Panc1 (cell line): Measurements from ENCODE around the gene TEX51. TPM values are rescaled to one million over a fixed set of nuclear protein-coding genes. Genes with fewer than 3 reads are reported as not detected.

ENCODE experiments used
- ATAC-seq: fragments of 200-7000 bp; cut with Tn5 transposase; 2 replicates; pipeline ENCODE4 v1.9.1; 2020; ENCODE audit warnings: mild to moderate bottlenecking, moderate library complexity
- BruUV-seq: library from RNA; stranded (reverse); fragments of 400-500 nt; replicated peaks from 2 replicates; lab custom pipeline; 2021; lab: Mats Ljungman, UMichigan
- CTCF ChIA-PET: fragments of 300-600 bp; sonication (Branson Sonifier 250); formaldehyde crosslinking; loops from one replicate; lab custom pipeline; 2022; ENCODE audit warnings: antibody characterized with exemption; lab: Charles Lee
- POLR2A ChIA-PET: fragments of 300-600 bp; sonication (Branson Sonifier 250); formaldehyde crosslinking; loops from one replicate; lab custom pipeline; 2022; ENCODE audit warnings: antibody characterized with exemption; lab: Charles Lee
- DNase-seq: peaks from one replicate; pipeline ENCODE4 v3.0.0-alpha.2; 2010; ENCODE audit warnings: low read depth, low spot score
- H3K27ac ChIP-seq: 2 replicates; pipeline ENCODE4 v1.5.1; 2011; ENCODE audit warnings: mild to moderate bottlenecking, low read length, inconsistent platforms
- H3K27me3 ChIP-seq: fragments of 200-500 bp; sonication (Bioruptor generic); 2 replicates; pipeline ENCODE4 v1.6.0; 2014; ENCODE audit warnings: low read length, inconsistent platforms; ENCODE audit not compliant: control insufficient read depth, insufficient read depth
- H3K36me3 ChIP-seq: fragments of 200-500 bp; sonication (Bioruptor generic); 2 replicates; pipeline ENCODE4 v1.5.1; 2014; ENCODE audit warnings: inconsistent platforms, mild to moderate bottlenecking, low read length, moderate library complexity; ENCODE audit not compliant: control insufficient read depth, insufficient read depth
- H3K4me1 ChIP-seq: 2 replicates; pipeline ENCODE4 v1.5.1; 2011; ENCODE audit warnings: inconsistent platforms, mild to moderate bottlenecking, low read length, moderate library complexity; ENCODE audit not compliant: control insufficient read depth, insufficient read depth
- H3K4me3 ChIP-seq, 2 experiments: 2 replicates each; pipeline ENCODE4 v1.5.1; 2011 to 2012; ENCODE audit warnings: low read depth in 2 of 2, low read length in 2 of 2, mild to moderate bottlenecking in 2 of 2, inconsistent platforms in 1 of 2, moderate library complexity in 1 of 2
- H3K9me3 ChIP-seq: fragments of 200-500 bp; sonication (Bioruptor generic); 2 replicates; pipeline ENCODE4 v1.5.1; 2014; ENCODE audit warnings: low read depth, mild to moderate bottlenecking, inconsistent platforms, low read length, moderate library complexity; ENCODE audit not compliant: control insufficient read depth, insufficient read depth
- POLR2AphosphoS5 ChIP-seq: IDR thresholded peaks from 2 replicates; pipeline ENCODE4 v1.6.1; 2012; ENCODE audit warnings: mild to moderate bottlenecking, low read depth, low read length, moderate library complexity
- REST ChIP-seq, 2 experiments: IDR thresholded peaks; 2 replicates each; pipeline ENCODE4 v1.6.1; 2011 to 2012; ENCODE audit warnings: low read depth in 2 of 2, control low read depth in 1 of 2, low read length in 1 of 2, mild to moderate bottlenecking in 1 of 2, moderate library complexity in 1 of 2; ENCODE audit not compliant: insufficient read depth in 1 of 2
- SIN3A ChIP-seq: IDR thresholded peaks from 2 replicates; pipeline ENCODE4 v1.6.1; 2012; ENCODE audit warnings: low read depth, mild to moderate bottlenecking, low read length, moderate library complexity, borderline replicate concordance; ENCODE audit not compliant: insufficient read depth
- TCF7L2 ChIP-seq: IDR thresholded peaks from 2 replicates; pipeline ENCODE4 v1.6.1; 2011; ENCODE audit warnings: mild to moderate bottlenecking, low read depth, low read length, inconsistent platforms
- in situ Hi-C: cut with HindIII; loops from 2 replicates; pipeline ENCODE4 v1.10.0; 2016; ENCODE audit warnings: low sequenced_read_pairs, low pct_unique_long_range_greater_than_20kb
- intact Hi-C: fragments of 100-400 bp; cut with micrococcal nuclease; formaldehyde crosslinking; loops from one replicate; pipeline ENCODE4 v1.10.0; 2022; ENCODE audit not compliant: unreplicated experiment
- total RNA-seq: library from RNA; stranded (reverse); gene quantifications from one replicate; pipeline ENCODE4 v1.2.1, GENCODE V29; 2021; ENCODE audit not compliant: unreplicated experiment
- TF ChIP-seq, protein P1 (sequence below): fragments of 450-650 bp; IDR thresholded peaks from 2 replicates; pipeline ENCODE4 v1.5.1; 2017; ENCODE audit warnings: mild to moderate bottlenecking

The TEX51 gene
- total RNA-seq, 1 experiment from 2014 or later = not detected

DNA sequence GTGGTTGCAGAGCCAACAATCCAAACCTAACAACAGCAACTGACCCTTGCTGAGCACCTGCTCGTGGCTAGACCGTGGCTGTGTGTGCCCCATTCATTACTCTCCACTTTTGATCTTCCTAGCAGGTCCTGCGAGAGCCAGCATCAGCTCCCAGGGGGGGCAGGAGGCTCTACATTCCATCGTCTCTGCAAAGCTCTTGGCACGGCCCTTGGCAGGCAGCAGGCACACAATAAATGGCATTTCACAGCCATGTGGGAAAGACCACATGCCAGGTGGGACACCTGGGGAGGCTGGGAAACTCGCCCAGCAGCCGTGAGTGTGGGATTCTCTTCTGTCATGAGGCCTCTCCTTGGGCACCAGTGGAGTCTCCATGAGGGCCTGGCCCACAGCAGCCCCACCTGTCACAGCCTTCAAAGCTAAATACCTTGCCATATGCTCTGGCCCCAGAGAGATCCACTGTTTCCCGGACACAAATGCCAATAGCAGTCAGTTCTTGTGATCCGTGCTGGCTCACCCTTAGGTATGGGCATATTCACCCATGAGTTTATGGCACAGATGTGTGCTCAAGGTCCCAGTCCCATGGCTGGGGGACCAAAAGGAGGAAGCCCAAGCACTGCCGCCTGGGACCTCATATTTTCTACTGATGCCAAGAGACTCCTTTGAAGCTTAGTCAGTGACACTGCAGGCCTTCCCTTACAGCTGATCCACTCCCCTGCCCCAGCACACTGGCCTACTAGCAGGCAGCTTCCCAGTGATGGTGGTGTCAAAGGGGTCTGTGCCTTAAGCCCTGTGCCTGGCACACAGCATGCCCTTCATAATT lies 6.8 kb upstream of the TEX51 start:
- no peaks in the 10 kb centered on the region for H3K36me3 ChIP-seq
- ChIA-PET POLR2A (no interaction called here), CTCF (no interaction called here)
- ATAC-seq = no peak
- TF ChIP-seq REST (IDR thresholded peaks at IDR 0.05; ENCODE audit: insufficient read depth in 1 of 2, low read depth in 2 of 2, low read length in 1 of 2) = no peak
- no peak for TF ChIP-seq POLR2AphosphoS5
- no peak for TF ChIP-seq SIN3A
- TF ChIP-seq, protein P1, sequence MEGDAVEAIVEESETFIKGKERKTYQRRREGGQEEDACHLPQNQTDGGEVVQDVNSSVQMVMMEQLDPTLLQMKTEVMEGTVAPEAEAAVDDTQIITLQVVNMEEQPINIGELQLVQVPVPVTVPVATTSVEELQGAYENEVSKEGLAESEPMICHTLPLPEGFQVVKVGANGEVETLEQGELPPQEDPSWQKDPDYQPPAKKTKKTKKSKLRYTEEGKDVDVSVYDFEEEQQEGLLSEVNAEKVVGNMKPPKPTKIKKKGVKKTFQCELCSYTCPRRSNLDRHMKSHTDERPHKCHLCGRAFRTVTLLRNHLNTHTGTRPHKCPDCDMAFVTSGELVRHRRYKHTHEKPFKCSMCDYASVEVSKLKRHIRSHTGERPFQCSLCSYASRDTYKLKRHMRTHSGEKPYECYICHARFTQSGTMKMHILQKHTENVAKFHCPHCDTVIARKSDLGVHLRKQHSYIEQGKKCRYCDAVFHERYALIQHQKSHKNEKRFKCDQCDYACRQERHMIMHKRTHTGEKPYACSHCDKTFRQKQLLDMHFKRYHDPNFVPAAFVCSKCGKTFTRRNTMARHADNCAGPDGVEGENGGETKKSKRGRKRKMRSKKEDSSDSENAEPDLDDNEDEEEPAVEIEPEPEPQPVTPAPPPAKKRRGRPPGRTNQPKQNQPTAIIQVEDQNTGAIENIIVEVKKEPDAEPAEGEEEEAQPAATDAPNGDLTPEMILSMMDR = no peak
- TF ChIP-seq TCF7L2 = no peak
- H3K27ac ChIP-seq = no peak overlapping the region
- H3K9me3 ChIP-seq = no peaks in the 10 kb centered on the region
- no peaks in the 10 kb centered on the region for H3K27me3 ChIP-seq
- no TSS peak for BruUV-seq
- in situ Hi-C loops = no loop called here
- no peaks in the 10 kb centered on the region for H3K4me1 ChIP-seq
- intact Hi-C loops = no loop called here
- no peak for DNase-seq
- H3K4me3 ChIP-seq = no peak overlapping the region

DNA sequence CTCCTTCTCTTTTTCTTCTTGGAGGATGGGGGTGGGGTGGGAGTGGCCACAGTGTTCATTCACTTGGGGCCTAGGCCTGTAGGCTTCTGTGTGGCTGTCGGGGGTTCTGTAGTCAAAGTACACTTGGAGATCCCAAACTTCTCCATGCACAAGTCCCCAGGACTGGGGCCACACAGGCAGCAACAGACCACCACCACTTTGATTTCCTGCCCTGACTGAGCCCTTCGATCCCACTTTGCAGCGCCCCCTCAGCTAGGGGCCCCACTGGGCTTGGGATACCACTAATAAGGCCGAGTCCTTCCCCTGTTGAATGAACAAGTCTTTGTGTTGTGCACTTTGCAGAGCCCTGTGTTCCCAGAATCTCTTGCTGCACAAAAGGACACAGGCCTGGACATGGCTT lies 5.5 kb upstream of the TEX51 start:
- BruUV-seq = no TSS peak
- ChIA-PET POLR2A (no interaction called here), CTCF (no interaction called here)
- in situ Hi-C loops = no loop called here
- ATAC-seq (no peak), DNase-seq (no peak)
- Histone ChIP-seq H3K9me3 (no peaks in the 10 kb centered on the region), H3K4me1 (no peaks in the 10 kb centered on the region), H3K27ac (no peak overlapping the region), H3K4me3 (no peak overlapping the region), H3K36me3 (no peaks in the 10 kb centered on the region), H3K27me3 (no peaks in the 10 kb centered on the region)
- no peak for TF ChIP-seq SIN3A
- TF ChIP-seq POLR2AphosphoS5 = no peak
- TF ChIP-seq TCF7L2 = no peak
- TF ChIP-seq, protein P1 = no peak
- TF ChIP-seq REST (IDR thresholded peaks at IDR 0.05; ENCODE audit: insufficient read depth in 1 of 2, low read depth in 2 of 2, low read length in 1 of 2) = no peak
- intact Hi-C loops = no loop called here
